ENCODE results near the gene RIMS4.

GRCh38 chr20:44848254-44849015 lies 38.1 kb upstream of the RIMS4 start:
- TF ChIP-seq POLR2A (IDR thresholded peaks at IDR 0.05), result no peak
- no peak for TF ChIP-seq CTCF (IDR thresholded peaks at IDR 0.05)

Data from testis (tissue), 2 donors.